HEK293T (cell line): ENCODE results near the gene NREP.
"Not testable (repeated sequence)": the region's sequence is repeated elsewhere in the genome, so short reads cannot be mapped to it uniquely, and the experiment has no call there.

Source experiments
- CTCF ChIA-PET: fragments of 350-600 bp; formaldehyde crosslinking; extraction: SDS; loops from one replicate; lab custom pipeline; 2021; ENCODE audit warnings: antibody characterized with exemption, inconsistent platforms; lab: Yijun Ruan, JAX
- POLR2A ChIA-PET: fragments of 350-600 bp; formaldehyde crosslinking; extraction: SDS; loops from one replicate; lab custom pipeline; 2020; ENCODE audit warnings: antibody characterized with exemption, inconsistent platforms; lab: Yijun Ruan, JAX
- DNase-seq: peaks from one replicate; pipeline ENCODE4 v3.0.0; 2012; ENCODE audit warnings: mixed read lengths; ENCODE audit errors: extremely low spot score
- ARNT ChIP-seq: fragments of 450-650 bp; IDR thresholded peaks from 2 replicates; pipeline ENCODE4 v1.6.1; 2017; ENCODE audit warnings: mild to moderate bottlenecking
- BHLHE40 ChIP-seq: fragments of 450-650 bp; IDR thresholded peaks from 2 replicates; pipeline ENCODE4 v1.6.1; 2016; ENCODE audit warnings: mild to moderate bottlenecking, moderate library complexity, borderline replicate concordance
- CTBP1 ChIP-seq: fragments of 450-650 bp; IDR thresholded peaks from 2 replicates; pipeline ENCODE4 v1.6.1; 2016; ENCODE audit warnings: borderline replicate concordance
- ELF4 ChIP-seq: fragments of 450-650 bp; IDR thresholded peaks from 2 replicates; pipeline ENCODE4 v1.6.1; 2017; ENCODE audit warnings: antibody characterized with exemption
- FOXA1 ChIP-seq: fragments of 450-650 bp; IDR thresholded peaks from 2 replicates; pipeline ENCODE4 v1.6.1; 2016; ENCODE audit warnings: mild to moderate bottlenecking
- FOXK2 ChIP-seq: fragments of 450-650 bp; IDR thresholded peaks from 2 replicates; pipeline ENCODE4 v1.6.1; 2016; ENCODE audit warnings: mild to moderate bottlenecking
- FOXM1 ChIP-seq: fragments of 450-650 bp; IDR thresholded peaks from 2 replicates; pipeline ENCODE4 v1.6.1; 2017; ENCODE audit warnings: mild to moderate bottlenecking, borderline replicate concordance
- HDGF ChIP-seq: fragments of 450-650 bp; IDR thresholded peaks from 2 replicates; pipeline ENCODE4 v1.6.1; 2017; ENCODE audit warnings: antibody characterized with exemption, borderline replicate concordance
- L3MBTL2 ChIP-seq: fragments of 450-650 bp; conservative IDR thresholded peaks from 2 replicates; pipeline ENCODE4 v1.6.1; 2016; ENCODE audit warnings: mild to moderate bottlenecking
- LEF1 ChIP-seq: fragments of 450-650 bp; IDR thresholded peaks from 2 replicates; pipeline ENCODE4 v1.6.1; 2017; ENCODE audit warnings: mild to moderate bottlenecking, borderline replicate concordance
- NFRKB ChIP-seq: fragments of 450-650 bp; IDR thresholded peaks from 2 replicates; pipeline ENCODE4 v1.6.1; 2016; ENCODE audit warnings: mild to moderate bottlenecking, moderate library complexity
- PKNOX1 ChIP-seq: fragments of 450-650 bp; IDR thresholded peaks from 2 replicates; pipeline ENCODE4 v1.6.1; 2016
- SP1 ChIP-seq: fragments of 450-650 bp; IDR thresholded peaks from 2 replicates; pipeline ENCODE4 v1.6.1; 2017
- SUZ12 ChIP-seq: fragments of 450-650 bp; IDR thresholded peaks from 2 replicates; pipeline ENCODE4 v1.6.1; 2016; ENCODE audit warnings: mild to moderate bottlenecking
- TARDBP ChIP-seq: fragments of 450-650 bp; IDR thresholded peaks from 2 replicates; pipeline ENCODE4 v1.6.1; 2016
- ZNF384 ChIP-seq: fragments of 450-650 bp; IDR thresholded peaks from 2 replicates; pipeline ENCODE4 v1.6.1; 2016

The NREP gene

GRCh38 chr5:111731638-111732037, 25.4 kb downstream of the NREP start:
- no peak for TF ChIP-seq ELF4
- no peak for TF ChIP-seq HDGF
- no peak for TF ChIP-seq FOXK2
- no peak for TF ChIP-seq ZNF384
- TF ChIP-seq SP1 = no peak
- no peak for TF ChIP-seq FOXM1
- no peak for TF ChIP-seq TARDBP
- TF ChIP-seq LEF1 = no peak

GRCh38 chr5:111730659-111731382, 26.2 kb downstream of the NREP start:
- TF ChIP-seq ELF4 = no peak
- no peak for TF ChIP-seq NFRKB
- no peak for TF ChIP-seq LEF1
- TF ChIP-seq FOXA1 = no peak
- no peak for TF ChIP-seq CTBP1
- TF ChIP-seq HDGF = no peak
- TF ChIP-seq ZNF384 = no peak
- TF ChIP-seq TARDBP = no peak
- no peak for TF ChIP-seq L3MBTL2
- TF ChIP-seq ARNT = no peak
- no peak for TF ChIP-seq PKNOX1
- TF ChIP-seq BHLHE40 = no peak
- TF ChIP-seq FOXK2 = no peak
- no peak for TF ChIP-seq FOXM1
- no peak for TF ChIP-seq SP1
- TF ChIP-seq SUZ12 = no peak
- no peak for DNase-seq
- ChIA-PET POLR2A (no interaction called here), CTCF (no interaction called here)

More at GRCh38 chr5:111731638-111732037, 25.4 kb downstream of the NREP start:
- CTCF ChIA-PET = no interaction called here
- no peak for DNase-seq
- POLR2A ChIA-PET = no interaction called here

DNA sequence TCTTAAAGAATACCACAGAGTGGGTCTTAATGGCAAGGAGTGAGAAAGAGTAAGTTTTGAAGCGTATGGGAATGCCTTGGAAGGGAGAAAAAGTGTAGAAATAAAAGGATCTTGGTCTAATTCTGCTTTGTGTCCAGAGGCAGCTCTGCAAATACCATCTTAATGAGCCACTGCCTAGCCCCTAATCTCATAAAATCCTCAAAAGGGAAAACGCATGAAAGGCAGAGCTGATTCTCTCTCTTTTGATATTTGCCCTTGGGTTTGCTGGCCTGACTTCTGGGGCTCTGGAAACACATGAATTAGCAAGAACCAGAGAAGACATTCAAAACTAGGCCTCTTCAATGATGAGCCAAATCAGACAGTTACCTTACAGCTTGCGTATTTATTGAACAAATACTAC, 28.1 kb downstream of the NREP start:
- no peak for DNase-seq
- ChIA-PET CTCF (interaction anchor here (0.7 kb wide), 1 partner anchor 121 kb away, joined by 3 read pairs; no protein-coding TSS in a partner anchor), POLR2A (no interaction called here)
- TF ChIP-seq FOXM1 = no peak

GRCh38 chr5:111726986-111727385, 30.0 kb downstream of the NREP start:
- CTCF ChIA-PET = no interaction called here
- no peak for DNase-seq
- TF ChIP-seq FOXK2 = no peak
- POLR2A ChIA-PET = no interaction called here

- TF ChIP-seq L3MBTL2 (no peak), LEF1 (no peak), CTBP1 (no peak), HDGF (no peak)
- DNase-seq = no peak
- CTCF ChIA-PET = no interaction called here
- POLR2A ChIA-PET = no interaction called here
Measured at GRCh38 chr5:111722140-111722539, 34.9 kb downstream of the NREP start.

GRCh38 chr5:111720333-111720890, 36.6 kb downstream of the NREP start:
- ChIA-PET POLR2A (no interaction called here), CTCF (no interaction called here)
- no peak for TF ChIP-seq HDGF
- no peak for TF ChIP-seq PKNOX1
- no peak for TF ChIP-seq ARNT
- TF ChIP-seq CTBP1 = no peak
- no peak for TF ChIP-seq L3MBTL2
- TF ChIP-seq FOXM1 = no peak
- no peak for TF ChIP-seq ZNF384
- TF ChIP-seq FOXK2 = no peak
- no peak for TF ChIP-seq SUZ12

GRCh38 chr5:111719773-111720172, 37.2 kb downstream of the NREP start:
- CTCF ChIA-PET = no interaction called here
- TF ChIP-seq SP1 (no peak), TARDBP (no peak), ZNF384 (no peak), L3MBTL2 (no peak), PKNOX1 (no peak), CTBP1 (no peak), BHLHE40 (no peak), SUZ12 (no peak), FOXK2 (no peak), FOXM1 (no peak), ELF4 (no peak), FOXA1 (no peak)
- DNase-seq = no peak
- POLR2A ChIA-PET = no interaction called here

More at GRCh38 chr5:111720333-111720890, 36.6 kb downstream of the NREP start:
- no peak for DNase-seq

GRCh38 chr5:111716789-111717188, 40.2 kb downstream of the NREP start:
- POLR2A ChIA-PET, CTCF ChIA-PET, DNase-seq: not testable (repeated sequence)
